ENCODE measurements around the gene SLC7A14.
"Not testable (repeated sequence)": the region's sequence is repeated elsewhere in the genome, so short reads cannot be mapped to it uniquely, and the experiment has no call there.

SLC7A14 gene

DNA sequence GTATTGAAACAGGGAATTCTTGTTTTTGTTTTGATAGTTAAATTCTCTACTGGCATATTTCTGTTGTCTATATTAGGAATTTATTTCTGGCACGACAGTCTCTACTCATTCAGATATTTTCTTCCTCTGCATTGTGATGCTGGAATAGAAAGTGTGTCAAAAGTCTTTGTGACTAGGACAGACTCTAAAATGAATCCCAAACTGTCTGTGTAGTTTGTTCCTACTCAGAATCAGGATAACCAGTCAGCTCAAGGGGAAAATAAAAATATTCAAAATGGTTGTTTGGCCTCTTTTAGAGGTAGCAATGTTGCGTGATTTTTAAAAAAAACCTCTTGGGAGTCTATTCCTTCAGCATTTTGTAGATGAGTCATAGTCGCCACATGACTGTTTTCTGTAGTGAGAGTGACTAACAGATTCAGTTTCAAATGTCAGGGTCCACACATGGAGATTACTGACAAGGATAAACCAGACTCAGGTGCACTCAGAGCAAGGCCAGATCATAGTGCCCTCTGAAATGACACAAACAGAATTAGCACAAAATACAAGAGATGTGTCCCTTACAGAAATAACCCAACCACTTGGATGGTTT lies 13.1 kb downstream of the SLC7A14 start:
- DNase-seq (ENCODE audit: low read depth) = peak; percentile 3
- H3K4me3 ChIP-seq (ENCODE audit: low read depth, low read length) = no peak overlapping the region
- TF ChIP-seq POLR2A (IDR thresholded peaks at IDR 0.05; ENCODE audit: extremely low read depth, insufficient read length) = no peak
- no peak for TF ChIP-seq MYC (IDR thresholded peaks at IDR 0.05; ENCODE audit: low read depth, low read length)
- TF ChIP-seq MAX (IDR thresholded peaks at IDR 0.05; ENCODE audit: low read depth, low read length) = no peak
- TF ChIP-seq CTCF (IDR thresholded peaks at IDR 0.05; ENCODE audit: low read depth, low read length) = no peak

- DNase-seq (ENCODE audit: low read depth); H3K4me3 ChIP-seq (ENCODE audit: low read depth, low read length): not testable (repeated sequence)
Measured at GRCh38 chr3:170567598-170567997, 18.3 kb downstream of the SLC7A14 start.

GRCh38 chr3:170566413-170566812 lies 19.5 kb downstream of the SLC7A14 start:
- DNase-seq (ENCODE audit: low read depth) = no peak
- no peak overlapping the region for H3K4me3 ChIP-seq (ENCODE audit: low read depth, low read length)
- no peak for TF ChIP-seq MAX (IDR thresholded peaks at IDR 0.05; ENCODE audit: low read depth, low read length)
- TF ChIP-seq MYC (IDR thresholded peaks at IDR 0.05; ENCODE audit: low read depth, low read length) = no peak
- no peak for TF ChIP-seq CTCF (IDR thresholded peaks at IDR 0.05; ENCODE audit: low read depth, low read length)
- no peak for TF ChIP-seq POLR2A (IDR thresholded peaks at IDR 0.05; ENCODE audit: extremely low read depth, insufficient read length)

DNA sequence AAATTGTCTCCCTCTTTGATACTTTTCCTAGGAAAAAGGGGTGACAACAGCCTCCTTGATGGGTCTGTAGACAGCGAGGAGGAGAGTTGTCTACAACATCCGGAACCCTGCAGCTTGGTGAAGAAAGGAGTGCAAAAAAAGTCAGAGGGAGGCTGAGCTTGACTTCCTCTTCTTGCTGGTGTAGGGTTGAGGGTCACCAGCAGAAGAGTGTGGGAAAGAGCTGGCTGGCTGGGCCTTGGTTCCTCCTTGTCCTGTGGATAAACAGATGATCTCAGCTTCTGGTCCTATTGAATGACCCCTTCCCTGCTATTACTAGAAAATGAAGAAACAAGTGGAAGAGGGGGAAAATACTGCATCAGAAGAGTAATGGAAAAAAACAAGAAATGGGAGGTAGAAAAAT lies 20.4 kb downstream of the SLC7A14 start:
- TF ChIP-seq MYC (IDR thresholded peaks at IDR 0.05; ENCODE audit: low read depth, low read length) = no peak
- TF ChIP-seq MAX (IDR thresholded peaks at IDR 0.05; ENCODE audit: low read depth, low read length) = no peak
- no peak for TF ChIP-seq POLR2A (IDR thresholded peaks at IDR 0.05; ENCODE audit: extremely low read depth, insufficient read length)
- no peak for TF ChIP-seq CTCF (IDR thresholded peaks at IDR 0.05; ENCODE audit: low read depth, low read length)
- DNase-seq (ENCODE audit: low read depth) = peak; percentile 8
- H3K4me3 ChIP-seq (ENCODE audit: low read depth, low read length) = no peak overlapping the region

GRCh38 chr3:170564664-170565063 lies 21.2 kb downstream of the SLC7A14 start:
- DNase-seq (ENCODE audit: low read depth) = no peak
- TF ChIP-seq MAX (IDR thresholded peaks at IDR 0.05; ENCODE audit: low read depth, low read length) (no peak), POLR2A (IDR thresholded peaks at IDR 0.05; ENCODE audit: extremely low read depth, insufficient read length) (no peak), MYC (IDR thresholded peaks at IDR 0.05; ENCODE audit: low read depth, low read length) (no peak), CTCF (IDR thresholded peaks at IDR 0.05; ENCODE audit: low read depth, low read length) (no peak)
- H3K4me3 ChIP-seq (ENCODE audit: low read depth, low read length) = no peak overlapping the region

- H3K4me3 ChIP-seq (ENCODE audit: low read depth, low read length) = no peak overlapping the region
- DNase-seq (ENCODE audit: low read depth) = no peak
- TF ChIP-seq MAX (IDR thresholded peaks at IDR 0.05; ENCODE audit: low read depth, low read length) = no peak
- TF ChIP-seq CTCF (IDR thresholded peaks at IDR 0.05; ENCODE audit: low read depth, low read length) = no peak
- no peak for TF ChIP-seq MYC (IDR thresholded peaks at IDR 0.05; ENCODE audit: low read depth, low read length)
- TF ChIP-seq POLR2A (IDR thresholded peaks at IDR 0.05; ENCODE audit: extremely low read depth, insufficient read length) = no peak
Measured at GRCh38 chr3:170563712-170564423, 22.0 kb downstream of the SLC7A14 start.

All from NB4 (cell line).